Activated B cell treated with CpG ODN at 0.5 μM for 24 hours (primary cell): ENCODE data around the gene ZDHHC11. TPM values are rescaled to one million over a fixed set of nuclear protein-coding genes. Genes with fewer than 3 reads are reported as not detected.

Experiments
- ATAC-seq: fragments of 200-7000 bp; cut with Tn5 transposase; one replicate; pipeline ENCODE4 v1.10.0; 2021; ENCODE audit warnings: low read depth, mild to moderate bottlenecking, moderate library complexity
- CTCF ChIA-PET: fragments of 350-600 bp; sonication (Branson Sonifier 250); formaldehyde crosslinking; loops from one replicate; lab custom pipeline; 2021; ENCODE audit warnings: antibody characterized with exemption; lab: Charles Lee
- POLR2A ChIA-PET: fragments of 350-600 bp; sonication (Branson Sonifier 250); formaldehyde crosslinking; loops from one replicate; lab custom pipeline; 2021; ENCODE audit warnings: antibody characterized with exemption; lab: Charles Lee
- DNase-seq: peaks from one replicate; pipeline ENCODE4 v3.0.0; 2022
- H3K27ac Mint-ChIP-seq: one replicate; pipeline ENCODE4 v1.8.0; 2020; ENCODE audit warnings: mixed read lengths
- H3K27me3 Mint-ChIP-seq: one replicate; pipeline ENCODE4 v1.8.0; 2021; ENCODE audit warnings: mixed read lengths
- H3K36me3 Mint-ChIP-seq: one replicate; pipeline ENCODE4 v1.8.0; 2021; ENCODE audit warnings: low read depth, mixed read lengths
- H3K4me1 Mint-ChIP-seq: one replicate; pipeline ENCODE4 v1.8.0; 2021; ENCODE audit warnings: mixed read lengths
- H3K4me3 Mint-ChIP-seq: one replicate; pipeline ENCODE4 v1.8.0; 2020; ENCODE audit warnings: mild to moderate bottlenecking, mixed read lengths
- H3K9me3 Mint-ChIP-seq: one replicate; pipeline ENCODE4 v1.8.0; 2020; ENCODE audit warnings: mixed read lengths
- intact Hi-C: fragments of 100-400 bp; cut with micrococcal nuclease; formaldehyde crosslinking; loops from one replicate; pipeline ENCODE4 v1.15.1; 2024
- total RNA-seq: library from RNA; stranded (reverse); gene quantifications from 2 replicates; pipeline ENCODE4 v1.2.3, GENCODE V29; 2022
- TF ChIP-seq, protein P1 (sequence below): fragments of 200-600 bp; IDR thresholded peaks from one replicate; pipeline ENCODE4 v1.8.0; 2022; ENCODE audit warnings: antibody characterized with exemption, mild to moderate bottlenecking

ZDHHC11 gene
- total RNA-seq, 1 donor from 2014 or later = 1.6 TPM

DNA sequence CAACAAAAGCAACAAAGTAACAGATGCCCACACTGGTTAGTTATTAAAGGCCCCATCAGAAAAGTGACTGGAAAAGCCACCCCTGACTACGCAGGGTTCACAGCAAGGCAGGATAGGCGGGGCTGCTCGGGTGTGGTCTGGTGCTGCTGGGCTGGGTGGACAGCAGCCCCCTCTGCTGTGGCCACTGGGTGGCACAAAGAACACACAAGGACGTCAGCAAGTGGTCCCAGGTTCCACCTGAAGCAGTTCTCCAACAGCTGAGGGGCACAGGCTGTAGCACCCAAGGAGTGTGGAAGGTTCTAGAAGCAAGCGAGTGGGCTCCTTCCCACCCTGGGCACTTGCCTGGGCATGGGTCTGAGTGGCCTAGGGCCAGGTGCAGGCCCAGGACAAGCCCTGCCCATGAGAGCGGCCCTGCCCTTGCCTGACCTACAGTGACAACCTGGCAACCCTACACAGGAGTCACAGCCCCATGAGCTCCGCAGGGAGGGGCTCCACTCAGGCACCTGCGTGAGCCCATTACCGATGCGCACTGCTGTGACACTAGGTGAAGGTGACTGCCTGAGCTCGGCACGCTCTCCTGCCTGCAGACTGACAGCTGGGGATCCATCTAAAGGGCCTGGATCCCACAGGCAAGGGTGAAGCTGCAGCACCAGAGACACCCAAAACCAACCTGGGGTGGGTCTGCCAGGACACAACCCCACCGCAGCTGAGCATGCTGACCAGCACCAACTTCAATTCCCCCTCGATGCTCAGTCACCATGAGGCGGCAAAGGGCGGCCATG lies 33.8 kb upstream of the ZDHHC11 start:
- H3K36me3 Mint-ChIP-seq = peaks cover 89% of the 10 kb centered on the region

DNA sequence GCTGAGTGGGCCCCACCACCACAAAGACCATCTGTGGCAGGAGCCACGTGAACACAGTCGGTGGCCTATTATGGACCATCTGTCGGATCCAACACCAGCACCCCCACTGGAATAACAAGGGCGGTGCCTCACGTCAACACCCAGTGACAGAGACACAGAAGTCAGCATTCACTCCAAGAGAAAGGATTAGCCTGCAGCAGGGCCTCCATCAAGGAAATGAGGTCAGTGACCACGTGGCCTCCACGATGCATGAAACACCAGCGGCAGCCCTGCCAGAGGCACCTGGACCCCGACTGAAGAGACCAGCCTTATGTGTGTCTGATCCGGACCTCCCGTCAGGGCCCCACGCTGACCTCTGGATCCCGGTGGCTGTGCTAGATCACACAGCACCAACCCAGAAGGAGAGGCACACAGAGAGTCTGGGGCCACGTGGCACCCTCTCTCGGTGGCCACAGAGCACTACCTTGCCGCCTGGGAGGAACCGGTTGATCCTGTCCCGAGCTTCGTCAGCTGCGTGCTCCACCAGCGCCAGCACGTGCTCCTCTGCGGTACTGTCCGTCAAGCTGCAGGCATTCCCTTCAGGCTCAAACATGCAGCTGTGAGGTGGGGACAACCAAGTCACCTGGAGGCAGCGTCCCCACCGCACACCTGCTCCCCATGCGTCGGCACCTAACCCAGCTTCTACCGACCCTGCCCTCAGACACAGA lies 32.8 kb upstream of the ZDHHC11 start:
- no peak overlapping the region for H3K4me3 Mint-ChIP-seq
- intact Hi-C loops = no loop called here
- no peaks in the 10 kb centered on the region for H3K9me3 Mint-ChIP-seq
- ATAC-seq (no peak), DNase-seq (no peak)
- H3K27me3 Mint-ChIP-seq = no peaks in the 10 kb centered on the region
- ChIA-PET CTCF (no interaction called here), POLR2A (no interaction called here)
- TF ChIP-seq, protein P1, sequence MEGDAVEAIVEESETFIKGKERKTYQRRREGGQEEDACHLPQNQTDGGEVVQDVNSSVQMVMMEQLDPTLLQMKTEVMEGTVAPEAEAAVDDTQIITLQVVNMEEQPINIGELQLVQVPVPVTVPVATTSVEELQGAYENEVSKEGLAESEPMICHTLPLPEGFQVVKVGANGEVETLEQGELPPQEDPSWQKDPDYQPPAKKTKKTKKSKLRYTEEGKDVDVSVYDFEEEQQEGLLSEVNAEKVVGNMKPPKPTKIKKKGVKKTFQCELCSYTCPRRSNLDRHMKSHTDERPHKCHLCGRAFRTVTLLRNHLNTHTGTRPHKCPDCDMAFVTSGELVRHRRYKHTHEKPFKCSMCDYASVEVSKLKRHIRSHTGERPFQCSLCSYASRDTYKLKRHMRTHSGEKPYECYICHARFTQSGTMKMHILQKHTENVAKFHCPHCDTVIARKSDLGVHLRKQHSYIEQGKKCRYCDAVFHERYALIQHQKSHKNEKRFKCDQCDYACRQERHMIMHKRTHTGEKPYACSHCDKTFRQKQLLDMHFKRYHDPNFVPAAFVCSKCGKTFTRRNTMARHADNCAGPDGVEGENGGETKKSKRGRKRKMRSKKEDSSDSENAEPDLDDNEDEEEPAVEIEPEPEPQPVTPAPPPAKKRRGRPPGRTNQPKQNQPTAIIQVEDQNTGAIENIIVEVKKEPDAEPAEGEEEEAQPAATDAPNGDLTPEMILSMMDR = no peak
- peaks cover 2% of the 10 kb centered on the region for H3K4me1 Mint-ChIP-seq
- peaks cover 80% of the 10 kb centered on the region for H3K36me3 Mint-ChIP-seq
- no peak overlapping the region for H3K27ac Mint-ChIP-seq

More for the DNA sequence above, 33.8 kb upstream of the ZDHHC11 start:
- DNase-seq = no peak
- intact Hi-C loops = no loop called here
- no peak overlapping the region for H3K27ac Mint-ChIP-seq
- no peak overlapping the region for H3K4me3 Mint-ChIP-seq
- ChIA-PET CTCF (no interaction called here), POLR2A (no interaction called here)
- no peaks in the 10 kb centered on the region for H3K27me3 Mint-ChIP-seq
- no peaks in the 10 kb centered on the region for H3K9me3 Mint-ChIP-seq
- TF ChIP-seq, protein P1 = no peak
- ATAC-seq = no peak
- peaks cover 2% of the 10 kb centered on the region for H3K4me1 Mint-ChIP-seq

GRCh38 chr5:882253-883183 lies 31.7 kb upstream of the ZDHHC11 start:
- intact Hi-C loops = no loop called here
- Mint-ChIP-seq H3K4me3 (no peak overlapping the region), H3K4me1 (peaks cover 2% of the 10 kb centered on the region), H3K36me3 (peaks cover 78% of the 10 kb centered on the region), H3K9me3 (no peaks in the 10 kb centered on the region), H3K27ac (no peak overlapping the region), H3K27me3 (no peaks in the 10 kb centered on the region)
- no peak for ATAC-seq
- POLR2A ChIA-PET = no interaction called here
- CTCF ChIA-PET = no interaction called here
- TF ChIP-seq, protein P1 = no peak
- no peak for DNase-seq

GRCh38 chr5:881551-881935 lies 30.8 kb upstream of the ZDHHC11 start:
- POLR2A ChIA-PET = no interaction called here
- CTCF ChIA-PET = no interaction called here
- no peak for ATAC-seq
- no peaks in the 10 kb centered on the region for H3K9me3 Mint-ChIP-seq
- H3K4me3 Mint-ChIP-seq = no peak overlapping the region
- intact Hi-C loops = no loop called here
- H3K27ac Mint-ChIP-seq = no peak overlapping the region
- H3K36me3 Mint-ChIP-seq = peaks cover 78% of the 10 kb centered on the region
- H3K27me3 Mint-ChIP-seq = no peaks in the 10 kb centered on the region
- peaks cover 2% of the 10 kb centered on the region for H3K4me1 Mint-ChIP-seq
- TF ChIP-seq, protein P1 = no peak
- no peak for DNase-seq
